Dedifferentiated amniotic fluid mesenchymal stem cell (primary cell): ENCODE measurements around the gene GCC2.
A peak's percentile ranks its signal among the peaks of the same experiment; 100 is the strongest.
"Not testable (repeated sequence)": the region's sequence is repeated elsewhere in the genome, so short reads cannot be mapped to it uniquely, and the experiment has no call there.

ENCODE experiments used
- DNase-seq: peaks from one replicate; pipeline ENCODE4 v3.0.0-alpha.2; 2016; ENCODE audit errors: extremely low spot score

GCC2 gene

GRCh38 chr2:108441712-108442111, 7.3 kb upstream of the GCC2 start:
- no peak for DNase-seq

- no peak for DNase-seq
Measured at GRCh38 chr2:108444941-108445840, 3.8 kb upstream of the GCC2 start.

GRCh38 chr2:108446703-108447102, 2.3 kb upstream of the GCC2 start:
- DNase-seq, result no peak

GRCh38 chr2:108447947-108448677, 894 bp upstream of the GCC2 start:
- DNase-seq, result no peak

- DNase-seq, result no peak
Measured at GRCh38 chr2:108449410-108450130, 564 bp downstream of the GCC2 start.

GRCh38 chr2:108450863-108451262, 1.9 kb downstream of the GCC2 start:
- DNase-seq, result no peak

GRCh38 chr2:108451976-108452375, 3.0 kb downstream of the GCC2 start:
- DNase-seq, result no peak

- DNase-seq, result not testable (repeated sequence)
Measured at GRCh38 chr2:108453530-108453929, 4.5 kb downstream of the GCC2 start.

- no peak for DNase-seq
Measured at GRCh38 chr2:108454440-108454839, 5.4 kb downstream of the GCC2 start.

GRCh38 chr2:108455571-108455970, 6.6 kb downstream of the GCC2 start:
- DNase-seq, result no peak

- no peak for DNase-seq
Measured at GRCh38 chr2:108458082-108458481, 9.1 kb downstream of the GCC2 start.

- no peak for DNase-seq
Measured at GRCh38 chr2:108459441-108459840, 10.4 kb downstream of the GCC2 start.

- DNase-seq, result no peak
Measured at GRCh38 chr2:108460345-108461037, 11.5 kb downstream of the GCC2 start.

- no peak for DNase-seq
Measured at GRCh38 chr2:108477099-108477498, 28.1 kb downstream of the GCC2 start.

- no peak for DNase-seq
Measured at GRCh38 chr2:108485253-108485652, 36.2 kb downstream of the GCC2 start.

- DNase-seq, result no peak
Measured at GRCh38 chr2:108490506-108491122, 41.6 kb downstream of the GCC2 start.

- no peak for DNase-seq
Measured at GRCh38 chr2:108491848-108492247, 42.8 kb downstream of the GCC2 start.

- DNase-seq, result peak; percentile 76
Measured at GRCh38 chr2:108492364-108492763, 43.4 kb downstream of the GCC2 start.

GRCh38 chr2:108496167-108496566, 47.2 kb downstream of the GCC2 start:
- DNase-seq, result not testable (repeated sequence)

- DNase-seq, result not testable (repeated sequence)
Measured at GRCh38 chr2:108507620-108508019, 58.6 kb downstream of the GCC2 start.

- DNase-seq, result not testable (repeated sequence)
Measured at GRCh38 chr2:108512431-108512830, 63.4 kb downstream of the GCC2 start.
